ENCODE measurements around the gene MRPL14. TPM values are rescaled to one million over a fixed set of nuclear protein-coding genes. Genes with fewer than 3 reads are reported as not detected.

The MRPL14 gene
- total RNA-seq, 1 experiment from 2014 or later = 69.6 TPM

GRCh38 chr6:44111434-44112417, 15.5 kb downstream of the MRPL14 start:
- no peaks in the 10 kb centered on the region for H3K4me1 ChIP-seq (ENCODE audit: control insufficient read depth in 1 of 2, insufficient read depth in 2 of 2, low read length in 2 of 2)
- DNase-seq (ENCODE audit: low read depth, low spot score) = no peak
- intact Hi-C loops (cut with micrococcal nuclease) = no loop called here
- POLR2A ChIA-PET = no interaction called here
- no peak overlapping the region for H3K4me3 ChIP-seq (replicated peaks in 1 of 2; ENCODE audit: low read depth in 1 of 2, low read length in 2 of 2)
- no peaks in the 10 kb centered on the region for H4K20me1 ChIP-seq (ENCODE audit: insufficient read depth)
- CTCF ChIA-PET = no interaction called here
- no peak overlapping the region for H3K4me2 ChIP-seq (ENCODE audit: low read length)
- no TSS peak for BruUV-seq (replicated peaks)
- H3K36me3 ChIP-seq (ENCODE audit: control insufficient read depth in 1 of 2, insufficient read depth in 2 of 2, low read length in 2 of 2) = peaks cover 34 to 58% of the 10 kb centered on the region in 2 experiments
- no peaks in the 10 kb centered on the region for H3K9me2 ChIP-seq (ENCODE audit: insufficient read depth)
- ATAC-seq = no peak
- no peak overlapping the region for H2AFZ ChIP-seq (ENCODE audit: low read depth, low read length, poor library complexity, severe bottlenecking)
- H3K27ac ChIP-seq (ENCODE audit: low read depth, low read length) = no peak overlapping the region
- TF ChIP-seq JUND (IDR thresholded peaks at IDR 0.05) (no peak), YY1 (IDR thresholded peaks at IDR 0.05; ENCODE audit: extremely low read depth, insufficient replicate concordance, low read depth, low read length) (no peak), SRF (IDR thresholded peaks at IDR 0.05; ENCODE audit: low read depth) (no peak), TCF7L2 (IDR thresholded peaks at IDR 0.05; ENCODE audit: borderline replicate concordance, extremely low read depth, insufficient read depth, insufficient read length) (no peak), EGR1 (IDR thresholded peaks at IDR 0.05; ENCODE audit: low read depth) (no peak), EZH2 (IDR thresholded peaks at IDR 0.05) (no peak), CEBPB (IDR thresholded peaks at IDR 0.05; ENCODE audit: low read depth) (no peak), REST (IDR thresholded peaks at IDR 0.05; ENCODE audit: low read depth) (no peak), MAX (IDR thresholded peaks at IDR 0.05) (no peak), SIN3A (IDR thresholded peaks at IDR 0.05; ENCODE audit: low read depth) (no peak), POLR2A (IDR thresholded peaks at IDR 0.05; ENCODE audit: borderline replicate concordance, extremely low read depth, insufficient read depth, insufficient read length) (no peak), ELF1 (IDR thresholded peaks at IDR 0.05; ENCODE audit: borderline replicate concordance, low read depth) (no peak), RAD21 (IDR thresholded peaks at IDR 0.05; ENCODE audit: low read depth) (no peak), SP1 (IDR thresholded peaks at IDR 0.05; ENCODE audit: low read depth) (no peak), FOSL1 (IDR thresholded peaks at IDR 0.05; ENCODE audit: low read depth) (no peak)
- TF ChIP-seq, protein P1, sequence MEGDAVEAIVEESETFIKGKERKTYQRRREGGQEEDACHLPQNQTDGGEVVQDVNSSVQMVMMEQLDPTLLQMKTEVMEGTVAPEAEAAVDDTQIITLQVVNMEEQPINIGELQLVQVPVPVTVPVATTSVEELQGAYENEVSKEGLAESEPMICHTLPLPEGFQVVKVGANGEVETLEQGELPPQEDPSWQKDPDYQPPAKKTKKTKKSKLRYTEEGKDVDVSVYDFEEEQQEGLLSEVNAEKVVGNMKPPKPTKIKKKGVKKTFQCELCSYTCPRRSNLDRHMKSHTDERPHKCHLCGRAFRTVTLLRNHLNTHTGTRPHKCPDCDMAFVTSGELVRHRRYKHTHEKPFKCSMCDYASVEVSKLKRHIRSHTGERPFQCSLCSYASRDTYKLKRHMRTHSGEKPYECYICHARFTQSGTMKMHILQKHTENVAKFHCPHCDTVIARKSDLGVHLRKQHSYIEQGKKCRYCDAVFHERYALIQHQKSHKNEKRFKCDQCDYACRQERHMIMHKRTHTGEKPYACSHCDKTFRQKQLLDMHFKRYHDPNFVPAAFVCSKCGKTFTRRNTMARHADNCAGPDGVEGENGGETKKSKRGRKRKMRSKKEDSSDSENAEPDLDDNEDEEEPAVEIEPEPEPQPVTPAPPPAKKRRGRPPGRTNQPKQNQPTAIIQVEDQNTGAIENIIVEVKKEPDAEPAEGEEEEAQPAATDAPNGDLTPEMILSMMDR (IDR thresholded peaks at IDR 0.05 in 2 of 3, conservative IDR thresholded peaks at IDR 0.05 in 1 of 3; ENCODE audit: borderline replicate concordance in 1 of 3, insufficient read depth in 1 of 3, low read depth in 2 of 3, low read length in 2 of 3) = no peak
- RAD21 ChIA-PET (ENCODE audit: low non-redundant PET in 1 of 2, low total read pairs in 2 of 2, uncharacterized antibody in 2 of 2, unreplicated experiment in 2 of 2) = interaction anchor here in 1 of 2 experiments (2.3 kb wide), 1 partner anchor 15 kb away, joined by 5 read pairs; no protein-coding TSS in a partner anchor
- peaks cover 67% of the 10 kb centered on the region for H3K79me2 ChIP-seq (ENCODE audit: insufficient read depth, low read length)
- H3K9ac ChIP-seq (ENCODE audit: low read length) = no peak overlapping the region
- H3K27me3 ChIP-seq (ENCODE audit: insufficient read depth, low read length) = no peaks in the 10 kb centered on the region
- H3K9me3 ChIP-seq (ENCODE audit: control insufficient read depth in 1 of 2, insufficient read depth in 1 of 2, low read depth in 1 of 2, low read length in 2 of 2) = no peaks in the 10 kb centered on the region

All from HCT116 (cell line).